GM23338 (cell line): ENCODE results near the gene RNF182. TPM values are rescaled to one million over a fixed set of nuclear protein-coding genes. Genes with fewer than 3 reads are reported as not detected.

Source experiments
- ATAC-seq: fragments of 200-7000 bp; cut with Tn5 transposase; 3 replicates; pipeline ENCODE4 v1.9.1; 2020
- DNase-seq: peaks from one replicate; pipeline ENCODE4 v3.0.0-alpha.2; 2015; ENCODE audit warnings: low spot score
- H2AFZ ChIP-seq: fragments of 200-600 bp; sonication (generic); 2 replicates; pipeline ENCODE4 v1.8.0; 2016; ENCODE audit warnings: antibody characterized with exemption, mild to moderate bottlenecking, moderate library complexity
- H3F3A ChIP-seq: fragments of 200-600 bp; sonication (generic); replicated peaks from 2 replicates; pipeline ENCODE4 v1.8.0; 2017; ENCODE audit warnings: antibody characterized with exemption, mixed run types, low read depth
- H3K27ac ChIP-seq: fragments of 200-600 bp; sonication (generic); 2 replicates; pipeline ENCODE4 v1.6.1; 2016; ENCODE audit warnings: low read depth
- H3K27me3 ChIP-seq: fragments of 200-600 bp; sonication (generic); 2 replicates; pipeline ENCODE4 v1.8.0; 2016; ENCODE audit warnings: mild to moderate bottlenecking, mixed run types, moderate library complexity; ENCODE audit not compliant: insufficient read depth
- H3K36me3 ChIP-seq: fragments of 200-600 bp; sonication (generic); 2 replicates; pipeline ENCODE4 v1.8.0; 2016; ENCODE audit warnings: mild to moderate bottlenecking; ENCODE audit not compliant: insufficient read depth
- H3K4me1 ChIP-seq: fragments of 200-600 bp; sonication (generic); 2 replicates; pipeline ENCODE4 v1.8.0; 2016; ENCODE audit warnings: mild to moderate bottlenecking, moderate library complexity; ENCODE audit not compliant: insufficient read depth
- H3K4me2 ChIP-seq: fragments of 200-600 bp; sonication (generic); 2 replicates; pipeline ENCODE4 v1.7.1; 2017; ENCODE audit warnings: mixed run types
- H3K4me3 ChIP-seq: fragments of 200-600 bp; sonication (generic); 2 replicates; pipeline ENCODE4 v1.6.1; 2016; ENCODE audit warnings: mixed run types
- H3K79me2 ChIP-seq: fragments of 200-600 bp; sonication (generic); replicated peaks from 2 replicates; pipeline ENCODE4 v1.8.0; 2017; ENCODE audit warnings: mild to moderate bottlenecking; ENCODE audit not compliant: insufficient read depth
- H3K9me2 ChIP-seq: fragments of 200-600 bp; sonication (generic); 2 replicates; pipeline ENCODE4 v1.8.0; 2017; ENCODE audit not compliant: insufficient read depth
- H4K20me1 ChIP-seq: fragments of 200-600 bp; sonication (generic); replicated peaks from 2 replicates; pipeline ENCODE4 v1.8.0; 2017; ENCODE audit warnings: mild to moderate bottlenecking; ENCODE audit not compliant: insufficient read depth
- H3K27ac Mint-ChIP-seq: 2 replicates; pipeline ENCODE4 v1.8.0; 2020; ENCODE audit warnings: inconsistent platforms, mild to moderate bottlenecking, moderate library complexity, mixed read lengths
- H3K27me3 Mint-ChIP-seq: 3 replicates; pipeline ENCODE4 v1.8.0; 2022; ENCODE audit warnings: low read depth, mild to moderate bottlenecking, moderate library complexity, mixed read lengths, inconsistent platforms; ENCODE audit not compliant: insufficient read depth, poor library complexity
- H3K36me3 Mint-ChIP-seq: 3 replicates; pipeline ENCODE4 v1.8.0; 2021; ENCODE audit warnings: low read depth, mild to moderate bottlenecking, inconsistent platforms, moderate library complexity, mixed read lengths
- H3K4me1 Mint-ChIP-seq: 3 replicates; pipeline ENCODE4 v1.8.0; 2020; ENCODE audit warnings: mild to moderate bottlenecking, inconsistent platforms, mixed read lengths
- H3K4me3 Mint-ChIP-seq: 3 replicates; pipeline ENCODE4 v1.8.0; 2021; ENCODE audit warnings: moderate library complexity, mild to moderate bottlenecking, inconsistent platforms, mixed read lengths
- H3K9me3 Mint-ChIP-seq: 3 replicates; pipeline ENCODE4 v1.8.0; 2020; ENCODE audit warnings: moderate library complexity, mild to moderate bottlenecking, inconsistent platforms, mixed read lengths
- CREB1 ChIP-seq: fragments of 250-450 bp; sonication (Bioruptor Pico); IDR thresholded peaks from 2 replicates; pipeline ENCODE4 v1.5.0; 2020; ENCODE audit warnings: low read depth, mild to moderate bottlenecking, moderate library complexity
- EZH2 ChIP-seq: fragments of 200-600 bp; sonication (generic); IDR thresholded peaks from one replicate; pipeline ENCODE4 v1.8.0; 2017; ENCODE audit warnings: antibody characterized with exemption, mild to moderate bottlenecking, low read depth; ENCODE audit not compliant: unreplicated experiment
- EZH2phosphoT487 ChIP-seq: fragments of 200-600 bp; sonication (generic); IDR thresholded peaks from one replicate; pipeline ENCODE4 v1.8.1; 2018; ENCODE audit warnings: antibody characterized with exemption; ENCODE audit not compliant: unreplicated experiment
- JUNB ChIP-seq: IDR thresholded peaks from one replicate; pipeline ENCODE4 v1.6.1; 2016; ENCODE audit warnings: antibody characterized with exemption; ENCODE audit not compliant: unreplicated experiment
- NANOG ChIP-seq: IDR thresholded peaks from 2 replicates; pipeline ENCODE4 v1.6.1; 2016; ENCODE audit warnings: antibody characterized with exemption, borderline replicate concordance
- POLR2AphosphoS5 ChIP-seq: IDR thresholded peaks from 2 replicates; pipeline ENCODE4 v1.6.1; 2016; ENCODE audit warnings: antibody characterized with exemption, low read depth
- STAT1 ChIP-seq: IDR thresholded peaks from one replicate; pipeline ENCODE4 v1.6.1; 2016; ENCODE audit warnings: antibody characterized with exemption; ENCODE audit not compliant: unreplicated experiment
- ZNF114 ChIP-seq: fragments of 250-450 bp; sonication (Bioruptor Pico); IDR thresholded peaks from 2 replicates; pipeline ENCODE4 v1.5.0; 2020; ENCODE audit warnings: mild to moderate bottlenecking, moderate library complexity
- ZNF331 ChIP-seq: fragments of 250-450 bp; sonication (Bioruptor Pico); IDR thresholded peaks from 2 replicates; pipeline ENCODE4 v1.5.0; 2020; ENCODE audit warnings: low read depth, mild to moderate bottlenecking, moderate library complexity
- polyA plus RNA-seq: library from polyadenylated mRNA; unstranded; fragments of >200 nt; fragmentation: Nextera tagmentation; extraction: Ambion mirVana; gene quantifications from 2 replicates; pipeline ENCODE4 v1.2.1, GENCODE V29; 2016
- total RNA-seq: library from RNA; depleted of rRNA; stranded (reverse); fragments of >200 nt; shearing (Covaris generic); gene quantifications from 2 replicates; pipeline ENCODE4 v1.2.3, GENCODE V29; 2014
- TF ChIP-seq, protein P1 (sequence below), 2 experiments: fragments of 200-600 bp in 1 of 2; sonication (generic) in 1 of 2; conservative IDR thresholded peaks; 2 replicates each; pipeline versions ENCODE4 v1.5.1 to v1.6.1; 2016 to 2017; ENCODE audit warnings: antibody characterized with exemption in 2 of 2, low read depth in 2 of 2, mild to moderate bottlenecking in 2 of 2, moderate library complexity in 1 of 2
- TF ChIP-seq, protein P2 (sequence below): IDR thresholded peaks from one replicate; pipeline ENCODE4 v1.6.1; 2018; ENCODE audit warnings: antibody characterized with exemption; ENCODE audit not compliant: unreplicated experiment

Gene RNF182
- total and polyA plus RNA-seq, 2 experiments from 2014 or later = 3.2 to 9.8 TPM

DNA sequence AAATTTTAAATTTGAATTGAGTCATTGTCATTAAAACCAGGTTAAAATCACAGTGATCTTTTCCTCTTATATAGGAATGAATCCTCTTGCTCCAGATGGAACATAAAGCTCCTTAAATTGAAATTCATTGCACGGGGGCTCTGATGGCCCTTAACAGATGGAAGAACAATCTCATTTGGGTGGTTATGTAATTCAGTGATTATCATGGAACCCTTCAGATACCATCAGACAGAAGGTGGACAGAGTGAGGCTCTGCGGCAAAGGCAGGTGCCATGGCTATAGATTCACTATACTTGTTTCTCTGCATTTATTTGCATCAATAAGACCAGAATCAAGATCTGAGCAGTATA, 17.8 kb upstream of the RNF182 start:
- TF ChIP-seq POLR2AphosphoS5 (no peak), CREB1 (CRISPR knock-in tag) (no peak), ZNF331 (CRISPR knock-in tag) (no peak), ZNF114 (CRISPR knock-in tag) (no peak), NANOG (no peak), EZH2phosphoT487 (no peak), EZH2 (no peak), JUNB (no peak)
- TF ChIP-seq, protein P1, sequence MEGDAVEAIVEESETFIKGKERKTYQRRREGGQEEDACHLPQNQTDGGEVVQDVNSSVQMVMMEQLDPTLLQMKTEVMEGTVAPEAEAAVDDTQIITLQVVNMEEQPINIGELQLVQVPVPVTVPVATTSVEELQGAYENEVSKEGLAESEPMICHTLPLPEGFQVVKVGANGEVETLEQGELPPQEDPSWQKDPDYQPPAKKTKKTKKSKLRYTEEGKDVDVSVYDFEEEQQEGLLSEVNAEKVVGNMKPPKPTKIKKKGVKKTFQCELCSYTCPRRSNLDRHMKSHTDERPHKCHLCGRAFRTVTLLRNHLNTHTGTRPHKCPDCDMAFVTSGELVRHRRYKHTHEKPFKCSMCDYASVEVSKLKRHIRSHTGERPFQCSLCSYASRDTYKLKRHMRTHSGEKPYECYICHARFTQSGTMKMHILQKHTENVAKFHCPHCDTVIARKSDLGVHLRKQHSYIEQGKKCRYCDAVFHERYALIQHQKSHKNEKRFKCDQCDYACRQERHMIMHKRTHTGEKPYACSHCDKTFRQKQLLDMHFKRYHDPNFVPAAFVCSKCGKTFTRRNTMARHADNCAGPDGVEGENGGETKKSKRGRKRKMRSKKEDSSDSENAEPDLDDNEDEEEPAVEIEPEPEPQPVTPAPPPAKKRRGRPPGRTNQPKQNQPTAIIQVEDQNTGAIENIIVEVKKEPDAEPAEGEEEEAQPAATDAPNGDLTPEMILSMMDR (conservative IDR thresholded peaks at IDR 0.05; ENCODE audit: low read depth in 2 of 2) = no peak
- TF ChIP-seq, protein P2, sequence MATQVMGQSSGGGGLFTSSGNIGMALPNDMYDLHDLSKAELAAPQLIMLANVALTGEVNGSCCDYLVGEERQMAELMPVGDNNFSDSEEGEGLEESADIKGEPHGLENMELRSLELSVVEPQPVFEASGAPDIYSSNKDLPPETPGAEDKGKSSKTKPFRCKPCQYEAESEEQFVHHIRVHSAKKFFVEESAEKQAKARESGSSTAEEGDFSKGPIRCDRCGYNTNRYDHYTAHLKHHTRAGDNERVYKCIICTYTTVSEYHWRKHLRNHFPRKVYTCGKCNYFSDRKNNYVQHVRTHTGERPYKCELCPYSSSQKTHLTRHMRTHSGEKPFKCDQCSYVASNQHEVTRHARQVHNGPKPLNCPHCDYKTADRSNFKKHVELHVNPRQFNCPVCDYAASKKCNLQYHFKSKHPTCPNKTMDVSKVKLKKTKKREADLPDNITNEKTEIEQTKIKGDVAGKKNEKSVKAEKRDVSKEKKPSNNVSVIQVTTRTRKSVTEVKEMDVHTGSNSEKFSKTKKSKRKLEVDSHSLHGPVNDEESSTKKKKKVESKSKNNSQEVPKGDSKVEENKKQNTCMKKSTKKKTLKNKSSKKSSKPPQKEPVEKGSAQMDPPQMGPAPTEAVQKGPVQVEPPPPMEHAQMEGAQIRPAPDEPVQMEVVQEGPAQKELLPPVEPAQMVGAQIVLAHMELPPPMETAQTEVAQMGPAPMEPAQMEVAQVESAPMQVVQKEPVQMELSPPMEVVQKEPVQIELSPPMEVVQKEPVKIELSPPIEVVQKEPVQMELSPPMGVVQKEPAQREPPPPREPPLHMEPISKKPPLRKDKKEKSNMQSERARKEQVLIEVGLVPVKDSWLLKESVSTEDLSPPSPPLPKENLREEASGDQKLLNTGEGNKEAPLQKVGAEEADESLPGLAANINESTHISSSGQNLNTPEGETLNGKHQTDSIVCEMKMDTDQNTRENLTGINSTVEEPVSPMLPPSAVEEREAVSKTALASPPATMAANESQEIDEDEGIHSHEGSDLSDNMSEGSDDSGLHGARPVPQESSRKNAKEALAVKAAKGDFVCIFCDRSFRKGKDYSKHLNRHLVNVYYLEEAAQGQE = no peak
- Histone ChIP-seq H3K4me1 (no peaks in the 10 kb centered on the region), H3K27ac (no peak overlapping the region), H3K4me2 (no peak overlapping the region), H3K9me2 (no peaks in the 10 kb centered on the region), H3K36me3 (no peaks in the 10 kb centered on the region), H3F3A (no peaks in the 10 kb centered on the region), H4K20me1 (no peaks in the 10 kb centered on the region), H3K79me2 (no peaks in the 10 kb centered on the region), H3K4me3 (no peak overlapping the region), H2AFZ (no peak overlapping the region), H3K27me3 (no peaks in the 10 kb centered on the region)
- ATAC-seq (no peak), DNase-seq (no peak)
- Mint-ChIP-seq H3K27me3 (peaks cover 4% of the 10 kb centered on the region), H3K36me3 (no peaks in the 10 kb centered on the region), H3K4me1 (no peaks in the 10 kb centered on the region), H3K4me3 (no peak overlapping the region), H3K27ac (no peak overlapping the region), H3K9me3 (no peaks in the 10 kb centered on the region)

DNA sequence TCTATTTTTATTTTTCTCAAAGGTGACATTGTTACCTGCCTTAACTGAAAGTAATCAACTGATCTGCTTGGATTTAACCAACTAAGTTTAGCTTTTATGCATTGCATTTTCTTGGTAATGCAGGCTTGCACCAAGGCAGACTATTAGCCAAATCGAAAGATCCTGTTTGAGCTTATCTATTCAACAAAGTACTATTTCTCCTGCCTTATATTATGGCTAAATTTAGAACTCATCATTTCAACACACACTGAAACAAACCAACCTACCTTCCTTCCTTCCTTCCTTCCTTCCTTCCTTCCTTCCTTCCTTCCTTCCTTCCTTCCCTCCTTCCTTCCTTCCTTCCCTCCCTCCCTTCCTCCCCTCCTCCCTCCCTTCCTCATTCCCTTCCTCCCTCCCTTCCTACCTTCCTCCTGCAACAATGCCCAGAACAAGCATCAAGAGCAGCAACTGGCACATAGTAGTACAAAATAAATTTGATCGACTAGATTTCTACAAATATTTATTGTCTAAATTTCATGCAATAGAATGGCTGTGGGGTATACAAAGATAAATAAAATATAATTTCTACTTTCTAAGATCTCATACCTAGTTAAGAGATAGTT, 17.0 kb upstream of the RNF182 start:
- Histone ChIP-seq H3K4me2 (no peak overlapping the region), H4K20me1 (no peaks in the 10 kb centered on the region), H2AFZ (no peak overlapping the region), H3K27ac (no peak overlapping the region), H3K79me2 (no peaks in the 10 kb centered on the region), H3K36me3 (no peaks in the 10 kb centered on the region), H3K4me1 (no peaks in the 10 kb centered on the region), H3K27me3 (no peaks in the 10 kb centered on the region), H3K4me3 (no peak overlapping the region), H3K9me2 (no peaks in the 10 kb centered on the region), H3F3A (no peaks in the 10 kb centered on the region)
- no peaks in the 10 kb centered on the region for H3K4me1 Mint-ChIP-seq
- no peak for DNase-seq
- no peak overlapping the region for H3K4me3 Mint-ChIP-seq
- no peak for TF ChIP-seq ZNF331 (CRISPR knock-in tag)
- TF ChIP-seq, protein P1 (conservative IDR thresholded peaks at IDR 0.05; ENCODE audit: low read depth in 2 of 2) = no peak
- no peak for TF ChIP-seq EZH2
- no peak for TF ChIP-seq STAT1
- no peak for TF ChIP-seq CREB1 (CRISPR knock-in tag)
- TF ChIP-seq EZH2phosphoT487 = no peak
- peaks cover 2% of the 10 kb centered on the region for H3K27me3 Mint-ChIP-seq
- H3K36me3 Mint-ChIP-seq = no peaks in the 10 kb centered on the region
- no peak overlapping the region for H3K27ac Mint-ChIP-seq
- no peaks in the 10 kb centered on the region for H3K9me3 Mint-ChIP-seq
- no peak for ATAC-seq
